ENCODE data around the gene DPYD.

Gene DPYD

DNA sequence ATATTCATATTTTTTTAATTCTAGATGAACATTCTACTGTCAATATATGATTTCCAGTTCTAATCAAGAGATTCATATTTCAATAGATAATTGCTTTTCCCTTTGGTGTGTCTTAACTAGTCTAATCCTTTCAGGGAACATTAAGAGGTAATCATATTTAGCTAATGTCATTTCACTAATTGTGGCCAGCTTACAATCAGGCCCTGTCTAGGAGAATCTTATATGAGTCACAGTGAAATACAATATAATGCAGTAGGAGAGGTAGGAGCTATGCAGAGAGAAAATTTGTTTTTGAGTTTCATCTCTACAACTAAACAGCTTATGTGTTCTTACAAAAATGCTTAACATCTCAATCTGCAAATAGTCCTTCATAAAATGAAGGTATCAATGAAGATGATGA, 85.9 kb downstream of the DPYD start:
- no peaks in the 10 kb centered on the region for H3K27me3 ChIP-seq (replicated peaks; ENCODE audit: control insufficient read depth, insufficient read depth, low read length)
- H3K4me3 ChIP-seq (replicated peaks; ENCODE audit: low read depth, low read length): no peak overlapping the region
- no peak for DNase-seq (ENCODE audit: extremely low read depth, insufficient read length)
- TF ChIP-seq, protein P1, sequence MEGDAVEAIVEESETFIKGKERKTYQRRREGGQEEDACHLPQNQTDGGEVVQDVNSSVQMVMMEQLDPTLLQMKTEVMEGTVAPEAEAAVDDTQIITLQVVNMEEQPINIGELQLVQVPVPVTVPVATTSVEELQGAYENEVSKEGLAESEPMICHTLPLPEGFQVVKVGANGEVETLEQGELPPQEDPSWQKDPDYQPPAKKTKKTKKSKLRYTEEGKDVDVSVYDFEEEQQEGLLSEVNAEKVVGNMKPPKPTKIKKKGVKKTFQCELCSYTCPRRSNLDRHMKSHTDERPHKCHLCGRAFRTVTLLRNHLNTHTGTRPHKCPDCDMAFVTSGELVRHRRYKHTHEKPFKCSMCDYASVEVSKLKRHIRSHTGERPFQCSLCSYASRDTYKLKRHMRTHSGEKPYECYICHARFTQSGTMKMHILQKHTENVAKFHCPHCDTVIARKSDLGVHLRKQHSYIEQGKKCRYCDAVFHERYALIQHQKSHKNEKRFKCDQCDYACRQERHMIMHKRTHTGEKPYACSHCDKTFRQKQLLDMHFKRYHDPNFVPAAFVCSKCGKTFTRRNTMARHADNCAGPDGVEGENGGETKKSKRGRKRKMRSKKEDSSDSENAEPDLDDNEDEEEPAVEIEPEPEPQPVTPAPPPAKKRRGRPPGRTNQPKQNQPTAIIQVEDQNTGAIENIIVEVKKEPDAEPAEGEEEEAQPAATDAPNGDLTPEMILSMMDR (IDR thresholded peaks at IDR 0.05; ENCODE audit: insufficient read depth, low read length, poor library complexity, severe bottlenecking): no peak
- H3K36me3 ChIP-seq (ENCODE audit: control insufficient read depth, insufficient read depth, low read length): no peaks in the 10 kb centered on the region

- Histone ChIP-seq H3K4me3 (replicated peaks; ENCODE audit: low read depth, low read length) (no peak overlapping the region), H3K27me3 (replicated peaks; ENCODE audit: control insufficient read depth, insufficient read depth, low read length) (no peaks in the 10 kb centered on the region), H3K36me3 (ENCODE audit: control insufficient read depth, insufficient read depth, low read length) (no peaks in the 10 kb centered on the region)
- TF ChIP-seq, protein P1 (IDR thresholded peaks at IDR 0.05; ENCODE audit: insufficient read depth, low read length, poor library complexity, severe bottlenecking): no peak
- DNase-seq (ENCODE audit: extremely low read depth, insufficient read length): no peak
Measured at GRCh38 chr1:97833881-97834280, 87.0 kb downstream of the DPYD start.

GRCh38 chr1:97832481-97832880, 88.4 kb downstream of the DPYD start:
- no peak for DNase-seq (ENCODE audit: extremely low read depth, insufficient read length)
- Histone ChIP-seq H3K4me3 (replicated peaks; ENCODE audit: low read depth, low read length) (no peak overlapping the region), H3K27me3 (replicated peaks; ENCODE audit: control insufficient read depth, insufficient read depth, low read length) (no peaks in the 10 kb centered on the region), H3K36me3 (ENCODE audit: control insufficient read depth, insufficient read depth, low read length) (no peaks in the 10 kb centered on the region)
- TF ChIP-seq, protein P1 (IDR thresholded peaks at IDR 0.05; ENCODE audit: insufficient read depth, low read length, poor library complexity, severe bottlenecking): no peak

DNA sequence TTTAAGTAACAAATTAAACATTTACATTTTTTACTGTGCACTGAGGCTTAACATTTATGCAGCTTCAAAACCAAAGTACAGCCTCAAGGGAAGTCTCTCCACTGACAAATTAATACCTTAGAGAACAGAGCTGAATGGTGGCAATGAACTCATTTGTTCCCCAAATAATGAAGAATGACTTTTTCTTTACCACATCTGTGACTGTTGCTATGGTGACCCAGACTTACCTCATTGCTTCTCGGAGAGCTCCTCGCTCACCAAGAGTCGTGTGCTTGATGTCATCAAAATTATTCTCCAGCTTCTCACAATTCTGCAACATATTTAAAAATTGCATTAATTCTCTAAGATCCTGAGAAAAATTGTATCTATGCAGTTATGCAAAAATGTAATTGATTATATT, 92.9 kb downstream of the DPYD start:
- Histone ChIP-seq H3K27me3 (replicated peaks; ENCODE audit: control insufficient read depth, insufficient read depth, low read length) (no peaks in the 10 kb centered on the region), H3K4me3 (replicated peaks; ENCODE audit: low read depth, low read length) (no peak overlapping the region), H3K36me3 (ENCODE audit: control insufficient read depth, insufficient read depth, low read length) (no peaks in the 10 kb centered on the region)
- peak; percentile 35 for DNase-seq (ENCODE audit: extremely low read depth, insufficient read length)
- TF ChIP-seq, protein P1 (IDR thresholded peaks at IDR 0.05; ENCODE audit: insufficient read depth, low read length, poor library complexity, severe bottlenecking): no peak

DNA sequence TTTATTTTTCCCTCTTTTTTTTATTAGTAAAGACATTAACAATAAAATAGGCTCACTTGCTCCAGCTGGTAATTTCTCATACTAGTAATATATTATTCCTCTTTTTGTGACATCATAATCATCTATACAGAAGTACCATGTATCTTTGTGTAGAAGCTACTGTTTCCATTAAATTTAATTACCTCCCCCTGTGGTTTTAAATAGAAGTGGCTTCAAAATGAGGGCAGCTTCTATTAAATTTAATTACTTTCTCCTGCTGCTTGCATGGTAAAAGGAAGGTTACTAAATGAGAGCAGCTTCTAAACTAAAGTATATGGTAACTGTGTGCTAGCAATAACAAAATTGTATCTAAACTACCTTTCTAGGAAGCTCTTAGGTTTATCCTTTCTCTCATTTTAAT, 94.0 kb downstream of the DPYD start:
- no peak for DNase-seq (ENCODE audit: extremely low read depth, insufficient read length)
- no peak overlapping the region for H3K4me3 ChIP-seq (replicated peaks; ENCODE audit: low read depth, low read length)
- TF ChIP-seq, protein P1 (IDR thresholded peaks at IDR 0.05; ENCODE audit: insufficient read depth, low read length, poor library complexity, severe bottlenecking): no peak
- no peaks in the 10 kb centered on the region for H3K36me3 ChIP-seq (ENCODE audit: control insufficient read depth, insufficient read depth, low read length)
- no peaks in the 10 kb centered on the region for H3K27me3 ChIP-seq (replicated peaks; ENCODE audit: control insufficient read depth, insufficient read depth, low read length)

GRCh38 chr1:97824624-97825023, 96.2 kb downstream of the DPYD start:
- Histone ChIP-seq H3K27me3 (replicated peaks; ENCODE audit: control insufficient read depth, insufficient read depth, low read length) (no peaks in the 10 kb centered on the region), H3K36me3 (ENCODE audit: control insufficient read depth, insufficient read depth, low read length) (no peaks in the 10 kb centered on the region), H3K4me3 (replicated peaks; ENCODE audit: low read depth, low read length) (no peak overlapping the region)
- no peak for DNase-seq (ENCODE audit: extremely low read depth, insufficient read length)
- TF ChIP-seq, protein P1 (IDR thresholded peaks at IDR 0.05; ENCODE audit: insufficient read depth, low read length, poor library complexity, severe bottlenecking): no peak
